GM15510 (cell line): ENCODE measurements around the gene SRP9.

Experiments
- POLR2A ChIP-seq: IDR thresholded peaks from 3 replicates; pipeline ENCODE4 v1.6.1; 2011; ENCODE audit warnings: borderline replicate concordance; ENCODE audit not compliant: insufficient read length; ENCODE audit errors: extremely low read depth

Gene SRP9

GRCh38 chr1:225794954-225795353 is 17.3 kb downstream of the SRP9 start:
- no peak for TF ChIP-seq POLR2A

DNA sequence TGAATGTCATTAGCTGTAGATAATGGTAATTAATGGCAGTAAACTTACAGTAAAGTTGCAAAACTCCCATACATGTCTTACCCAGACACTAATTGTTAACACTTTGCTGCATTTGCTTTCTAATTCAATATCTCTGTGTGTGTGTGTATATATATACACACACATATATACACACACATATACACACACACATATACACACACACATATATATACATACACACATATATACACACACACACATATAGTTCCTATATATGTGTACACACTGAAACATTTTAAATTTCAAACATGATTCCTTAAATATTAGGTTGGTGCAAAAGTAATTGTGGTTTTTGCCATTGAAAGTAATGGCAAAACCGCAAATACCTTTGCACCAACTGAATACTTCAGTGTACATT is 28.6 kb downstream of the SRP9 start:
- no peak for TF ChIP-seq POLR2A

GRCh38 chr1:225808136-225808535 is 30.5 kb downstream of the SRP9 start:
- no peak for TF ChIP-seq POLR2A

DNA sequence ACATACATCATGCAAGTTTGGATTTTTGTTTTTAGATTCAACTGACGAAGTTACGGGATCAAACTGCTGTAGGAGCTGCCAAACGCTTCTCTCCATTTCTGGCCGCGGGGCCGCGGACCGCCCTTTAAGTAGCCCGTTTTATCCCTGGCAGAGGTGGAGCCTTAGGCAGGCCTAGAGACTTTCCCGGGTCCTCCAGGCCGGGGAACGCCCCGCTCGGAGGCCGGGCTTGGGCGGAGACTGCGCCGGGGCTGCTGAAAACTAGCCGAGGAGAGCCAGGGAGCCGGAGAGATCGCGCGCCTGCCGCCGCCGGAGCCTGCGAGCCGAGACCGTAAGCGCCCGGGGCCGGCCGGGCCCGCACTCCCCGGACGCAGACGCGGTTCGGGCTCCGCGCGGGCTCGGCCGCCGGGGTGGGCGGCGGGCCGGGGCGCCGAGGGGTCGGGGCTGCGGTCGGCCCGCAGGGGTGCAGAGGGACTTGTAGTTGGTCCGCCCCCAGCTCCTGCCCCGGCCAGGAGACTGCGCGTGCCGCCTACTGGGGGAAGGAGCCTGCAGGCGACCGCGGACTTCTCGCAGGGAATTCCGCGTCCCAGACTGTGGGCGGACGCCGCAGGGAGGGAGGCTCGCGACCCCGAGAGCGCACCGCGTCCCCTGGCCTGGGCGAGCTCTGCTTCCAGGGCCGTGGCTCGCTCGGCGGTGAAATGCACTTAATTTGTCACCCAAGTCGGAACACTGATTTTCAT is 32.4 kb downstream of the SRP9 start, which contains the start of gene EPHX1:
EPHX1 (plus strand) TSS at position 283 of the 737 bp plus-strand sequence. CDS start 18,606 bp downstream, outside the sequence.
- peak; percentile 61 for TF ChIP-seq POLR2A

DNA sequence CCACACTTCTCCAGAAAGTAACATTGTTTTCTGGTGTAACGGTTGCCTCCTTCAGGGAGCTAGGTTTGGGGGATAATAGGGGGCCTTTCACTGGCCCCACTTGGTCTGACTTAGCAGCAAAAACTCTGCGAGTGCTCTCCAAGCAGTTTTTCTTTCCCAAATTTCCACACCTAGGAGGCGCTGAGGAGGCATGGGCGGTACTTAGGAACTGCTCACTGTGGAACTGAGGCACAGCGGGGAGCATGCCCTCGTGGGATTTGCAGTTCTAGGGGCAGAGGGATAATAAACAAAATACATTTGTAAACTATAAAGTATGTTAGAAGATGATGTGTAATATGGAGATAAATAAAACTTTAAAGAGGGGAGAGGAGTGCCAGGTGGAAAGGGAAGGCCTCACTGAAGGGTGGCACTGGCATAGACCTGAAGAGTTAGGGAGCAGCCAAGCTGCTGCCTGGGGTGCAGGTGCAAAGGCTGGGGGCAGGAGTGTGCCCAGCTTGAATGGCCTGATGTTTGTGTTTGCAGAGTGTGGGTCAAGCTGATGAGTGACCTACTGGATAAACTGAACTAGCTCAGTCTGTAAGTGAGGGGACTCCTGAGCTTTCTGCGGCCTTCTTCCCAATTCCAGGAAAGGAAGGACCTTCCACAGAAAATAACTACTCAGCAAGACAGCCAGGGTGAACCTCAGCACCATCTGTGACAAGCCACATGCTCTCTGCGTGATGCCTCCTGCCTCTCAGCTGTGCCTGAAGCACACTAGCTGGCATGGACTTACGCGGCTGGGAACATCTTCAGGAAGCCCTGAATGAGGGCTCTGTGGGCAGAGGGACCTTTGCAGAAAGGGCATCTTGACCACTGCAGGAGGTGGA is 34.2 kb downstream of the SRP9 start:
- no peak for TF ChIP-seq POLR2A

DNA sequence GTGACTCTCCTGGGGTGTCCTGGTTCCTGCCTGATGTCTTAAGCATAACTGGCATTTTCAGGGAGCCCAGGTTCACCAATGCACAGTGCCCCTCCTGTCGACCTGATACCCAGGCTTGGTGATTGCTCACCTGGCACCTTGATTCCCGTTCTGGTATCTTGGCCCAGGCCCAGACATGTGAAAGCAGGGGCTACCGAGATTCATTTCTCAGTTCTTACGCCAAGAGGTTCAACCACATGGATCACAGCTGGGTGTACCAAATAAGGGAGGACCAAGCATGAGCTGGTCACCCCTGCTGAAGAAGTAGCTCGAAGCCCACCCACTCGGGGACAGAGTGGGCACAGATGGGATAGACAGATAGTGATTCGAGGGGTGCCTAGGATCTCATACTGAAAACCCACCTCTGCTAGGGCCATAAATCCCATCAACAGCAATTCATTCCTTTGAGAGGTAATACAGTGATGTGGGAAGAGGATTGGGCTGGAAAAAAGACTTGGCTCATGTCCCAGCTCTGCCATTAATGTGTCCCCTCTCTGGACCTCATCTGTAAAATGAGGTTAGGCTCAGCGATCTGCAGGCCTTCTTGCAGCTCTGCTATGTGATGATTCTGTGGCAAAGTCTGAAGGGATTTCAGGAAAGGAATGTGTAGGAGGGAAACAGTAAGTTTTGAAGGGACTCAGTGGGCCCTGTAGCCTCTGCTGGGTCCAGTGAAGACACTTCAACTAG is 35.0 kb downstream of the SRP9 start:
- TF ChIP-seq POLR2A: no peak

- no peak for TF ChIP-seq POLR2A
Observed at GRCh38 chr1:225813214-225813964, 35.8 kb downstream of the SRP9 start.

DNA sequence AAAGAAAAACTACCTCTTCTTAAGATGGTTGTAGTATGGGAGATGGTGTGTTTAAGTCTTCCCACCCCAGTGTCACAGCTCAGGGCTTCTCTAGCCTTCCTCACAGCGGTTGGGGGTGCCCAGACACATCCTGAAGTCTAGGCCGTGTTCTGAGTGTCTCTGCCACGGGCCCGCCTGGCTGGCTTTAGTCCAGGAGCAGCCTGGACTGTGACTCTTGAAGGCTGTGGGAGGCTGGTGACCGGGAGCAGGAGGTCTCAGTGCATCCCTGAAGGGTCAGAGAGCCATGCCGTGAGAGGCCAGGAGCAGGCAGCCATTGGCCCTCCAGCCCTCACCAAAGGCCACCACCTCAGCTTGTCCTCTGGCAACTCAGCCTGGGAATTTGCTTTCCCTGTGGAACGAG is 36.8 kb downstream of the SRP9 start:
- no peak for TF ChIP-seq POLR2A

DNA sequence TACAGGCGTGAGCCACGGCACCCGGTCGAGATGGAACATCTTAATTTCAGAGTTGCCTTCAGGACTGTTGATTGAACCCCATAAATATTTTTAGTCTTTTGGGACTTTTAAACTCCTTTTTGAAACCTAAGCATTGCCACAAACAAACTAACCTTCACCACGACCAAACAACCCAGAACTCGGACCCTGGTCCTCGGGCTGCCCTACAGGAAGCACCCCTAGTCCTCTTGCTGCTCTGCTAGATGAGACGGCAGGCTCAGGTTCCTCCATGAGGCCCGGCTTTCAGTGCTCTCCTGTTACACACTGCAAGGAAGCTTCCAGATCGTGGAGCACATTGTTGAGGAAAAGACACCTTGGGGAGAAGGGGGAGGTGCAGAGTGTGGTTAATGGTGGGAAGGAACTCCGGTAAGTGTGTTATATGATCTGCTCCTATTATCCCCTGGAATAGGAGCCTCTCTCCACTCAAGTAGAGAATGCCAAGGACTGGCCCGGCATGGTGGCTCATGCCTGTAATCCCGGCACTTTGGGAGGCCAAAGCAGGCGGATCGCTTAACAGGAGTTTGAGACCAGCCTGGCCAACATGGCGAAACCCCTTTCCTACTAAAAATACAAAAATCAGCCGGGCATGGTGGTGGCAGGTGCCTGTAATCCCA is 38.0 kb downstream of the SRP9 start:
- TF ChIP-seq POLR2A: no peak

- no peak for TF ChIP-seq POLR2A
Observed at GRCh38 chr1:225816643-225817538, 39.3 kb downstream of the SRP9 start.

DNA sequence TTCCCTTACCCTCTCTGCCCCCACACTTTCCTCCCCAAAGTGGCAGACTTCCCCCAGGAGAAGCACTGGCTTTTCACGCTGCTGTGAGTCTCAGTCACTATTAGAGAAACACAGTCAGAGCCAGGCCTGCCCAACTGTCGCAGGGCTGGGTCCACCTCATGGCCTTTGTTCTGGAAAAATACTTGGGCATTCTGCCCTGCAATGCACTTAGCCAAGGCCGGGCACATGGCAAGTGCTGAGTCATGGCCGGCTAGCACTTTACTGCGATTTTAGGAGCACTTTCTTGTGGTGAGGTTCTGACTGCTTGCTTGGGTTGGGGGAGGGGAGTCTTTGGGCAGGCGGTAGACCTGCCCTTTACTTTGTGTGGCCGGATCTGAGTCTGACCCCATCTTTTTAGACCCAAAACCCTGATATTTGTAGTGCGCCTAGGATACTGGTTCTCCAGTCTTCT is 40.0 kb downstream of the SRP9 start:
- no peak for TF ChIP-seq POLR2A

DNA sequence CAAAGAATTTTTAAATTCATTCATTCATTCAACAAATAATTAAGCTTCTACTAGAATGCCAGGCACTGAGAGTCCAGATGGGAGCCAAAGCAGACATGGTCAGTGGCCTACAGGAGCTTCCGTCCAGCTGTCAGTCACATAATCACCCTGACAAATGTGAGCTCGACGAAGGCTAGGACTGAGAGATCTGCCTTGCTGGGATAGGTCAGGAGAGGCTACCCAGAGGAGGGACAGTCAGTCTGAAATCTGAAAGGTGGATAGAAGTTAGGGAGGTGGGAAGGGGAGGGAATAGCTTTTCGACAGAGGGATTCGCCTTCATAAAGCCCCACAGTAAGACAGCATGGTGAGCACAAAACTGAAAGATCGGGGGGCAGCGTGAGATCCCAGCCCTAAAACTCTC is 40.6 kb downstream of the SRP9 start:
- no peak for TF ChIP-seq POLR2A
